Colonic mucosa (tissue), 4 donors: ENCODE measurements around the gene IRGC. TPM values are rescaled to one million over a fixed set of nuclear protein-coding genes. Genes with fewer than 3 reads are reported as not detected.

Experiments used
- DNase-seq: peaks from one replicate; pipeline ENCODE4 v3.0.0-alpha.2; 2020
- H3K27ac ChIP-seq: fragments of 200-600 bp; one replicate; pipeline ENCODE4 v1.8.0; 2021
- H3K27me3 ChIP-seq: fragments of 200-600 bp; one replicate; pipeline ENCODE4 v1.8.0; 2021
- H3K36me3 ChIP-seq: fragments of 200-600 bp; one replicate; pipeline ENCODE4 v1.8.0; 2021
- H3K4me1 ChIP-seq: fragments of 200-600 bp; one replicate; pipeline ENCODE4 v1.8.0; 2021; ENCODE audit warnings: mild to moderate bottlenecking
- H3K4me3 ChIP-seq: fragments of 200-600 bp; one replicate; pipeline ENCODE4 v1.8.0; 2021
- H3K9ac ChIP-seq, 2 donors: one replicate each; pipeline ENCODE4 v1.7.0; 2013; ENCODE audit warnings: control low read depth in 2 of 2, low read depth in 2 of 2, low read length in 2 of 2
- H3K9me3 ChIP-seq: fragments of 200-600 bp; one replicate; pipeline ENCODE4 v1.8.0; 2021
- CTCF ChIP-seq: fragments of 200-600 bp; IDR thresholded peaks from one replicate; pipeline ENCODE4 v1.8.0; 2022; ENCODE audit warnings: antibody characterized with exemption, mild to moderate bottlenecking
- intact Hi-C: fragments of 100-400 bp; cut with DNase I; formaldehyde crosslinking; loops from one replicate; pipeline ENCODE4 v1.14.1; 2022
- total RNA-seq, 2 donors: library from RNA; stranded (reverse); fragmentation: NEBNext Ultra II Directional in 1 of 2; extraction: Animal tissue kit (Norgen Biotek cat#: 25700) in 1 of 2; gene quantifications; one replicate each; pipeline ENCODE4 v1.2.1, GENCODE V29; 2021
- donor health status: healthy.
- donor health status: DM: no; HTN: no; CAD: no.
- donor health status: DM: no; HTN: no; CAD: no.

The IRGC gene
- total RNA-seq, 2 donors from 2014 or later, result not detected

GRCh38 chr19:43767818-43768217 is 51.9 kb downstream of the IRGC start:
- TF ChIP-seq CTCF, result no peak
- Histone ChIP-seq H3K4me1 (peaks cover 44% of the 10 kb centered on the region), H3K27me3 (no peaks in the 10 kb centered on the region), H3K9ac (peak overlapping the region in 1 of 2 donors; percentile 64), H3K9me3 (no peaks in the 10 kb centered on the region), H3K27ac (peak overlapping the region; percentile 54), H3K4me3 (no peak overlapping the region), H3K36me3 (no peaks in the 10 kb centered on the region)
- intact Hi-C loops, result no loop called here
- DNase-seq, result no peak

- no peaks in the 10 kb centered on the region for H3K36me3 ChIP-seq
- intact Hi-C loops, result no loop called here
- TF ChIP-seq CTCF, result no peak
- peaks cover 44% of the 10 kb centered on the region for H3K4me1 ChIP-seq
- H3K27me3 ChIP-seq, result no peaks in the 10 kb centered on the region
- no peaks in the 10 kb centered on the region for H3K9me3 ChIP-seq
- no peak overlapping the region for H3K4me3 ChIP-seq
- peak overlapping the region in 1 of 2 donors; percentile 65 for H3K9ac ChIP-seq
- peak overlapping the region; percentile 54 for H3K27ac ChIP-seq
- DNase-seq, result peak; percentile 77
Measured at GRCh38 chr19:43768273-43769050, 52.6 kb downstream of the IRGC start.

GRCh38 chr19:43769256-43769655 is 53.4 kb downstream of the IRGC start:
- no peaks in the 10 kb centered on the region for H3K27me3 ChIP-seq
- H3K4me1 ChIP-seq, result peaks cover 44% of the 10 kb centered on the region
- intact Hi-C loops, result no loop called here
- peak overlapping the region; percentile 30 to 65 for H3K9ac ChIP-seq
- no peak for DNase-seq
- H3K27ac ChIP-seq, result peak overlapping the region; percentile 54
- no peak overlapping the region for H3K4me3 ChIP-seq
- no peaks in the 10 kb centered on the region for H3K36me3 ChIP-seq
- no peaks in the 10 kb centered on the region for H3K9me3 ChIP-seq
- no peak for TF ChIP-seq CTCF

Other genes with a start within 250 kb of the IRGC start
- 10 to 100 TPM in 1 of 2 donors, 1 to 10 TPM in 1; 6.8 to 24.0 TPM for gene PHLDB3, start 211.3 kb upstream of the IRGC start, total RNA-seq
- 100 to 1,000 TPM; 482 to 569 TPM for gene ETHE1, start 188.9 kb upstream of the IRGC start, total RNA-seq
- 10 to 100 TPM in 1 of 2 donors, 1 to 10 TPM in 1; 6.4 to 11.3 TPM for gene ZNF575, start 182.9 kb upstream of the IRGC start, total RNA-seq
- 10 to 100 TPM; 22.3 to 40.7 TPM for gene XRCC1, start 140.5 kb upstream of the IRGC start, total RNA-seq
- 1 to 10 TPM in 1 of 2 donors, under 1 TPM in 1; 0.52 to 2.4 TPM for gene PINLYP, start 140.3 kb upstream of the IRGC start, total RNA-seq
- 10 to 100 TPM; 19.9 to 24.6 TPM for gene IRGQ, start 119.9 kb upstream of the IRGC start, total RNA-seq
- 10 to 100 TPM; 15.4 to 27.1 TPM for gene ZNF576, start 119.5 kb upstream of the IRGC start, total RNA-seq
- gene SRRM5, start 104.0 kb upstream of the IRGC start, total RNA-seq, result under 1 TPM; 0.42 to 0.57 TPM
- gene ZNF428, start 96.4 kb upstream of the IRGC start, total RNA-seq, result 10 to 100 TPM; 21.5 to 27.4 TPM
- gene CADM4, start 76.2 kb upstream of the IRGC start, total RNA-seq, result 1 to 10 TPM; 2.3 to 5.8 TPM
- gene PLAUR, start 45.9 kb upstream of the IRGC start, total RNA-seq, result 10 to 100 TPM; 33.7 to 51.6 TPM
- gene SMG9, start 38.9 kb downstream of the IRGC start, total RNA-seq, result 10 to 100 TPM; 30.1 to 66.6 TPM
- 10 to 100 TPM; 25.4 to 60.9 TPM for gene KCNN4, start 64.9 kb downstream of the IRGC start, total RNA-seq
- 1 to 10 TPM; 3.3 to 3.9 TPM for gene LYPD5, start 86.4 kb downstream of the IRGC start, total RNA-seq
- gene ZNF283, start 111.2 kb downstream of the IRGC start, total RNA-seq, result 1 to 10 TPM; 6.5 to 7.3 TPM
- 1 to 10 TPM; 1.1 to 1.6 TPM for gene ZNF404, start 167.9 kb downstream of the IRGC start, total RNA-seq
- gene ZNF45, start 219.2 kb downstream of the IRGC start, total RNA-seq, result 1 to 10 TPM; 8.1 to 8.7 TPM
- gene ZNF221, start 235.2 kb downstream of the IRGC start, total RNA-seq, result 1 to 10 TPM; 2.0 to 2.1 TPM